Activated CD4-positive, alpha-beta T cell treated with anti-CD3 and anti-CD28 coated beads, Interleukin-2, amount 50 U/mL, for 4 hours (primary cell): Measurements from ENCODE around the gene PKM.

Experiments used
- DNase-seq, 2 experiments: peaks; one replicate each; pipeline ENCODE4 v3.0.0-alpha.2; 2020

Gene PKM

GRCh38 chr15:72153269-72154000 is 77.6 kb downstream of the PKM start:
- no peak for DNase-seq
